K562 (cell line): ENCODE measurements around the gene CLDN24. TPM values are rescaled to one million over a fixed set of nuclear protein-coding genes. Genes with fewer than 3 reads are reported as not detected.

Experiments used
- BACH1 ChIP-seq: fragments of 200-800 bp; sonication (Bioruptor generic); IDR thresholded peaks from 2 replicates; pipeline ENCODE4 v1.6.1; 2016; ENCODE audit warnings: missing genetic modification characterization, missing compliant biosample characterization
- BRD4 ChIP-seq: fragments of 200-600 bp; sonication (generic); IDR thresholded peaks from 2 replicates; pipeline ENCODE4 v1.6.1; 2017; ENCODE audit warnings: inconsistent platforms
- CTCF ChIP-seq, 3 experiments: IDR thresholded peaks in 2 of 3; conservative IDR thresholded peaks in 1 of 3; 2 replicates each; pipeline ENCODE4 v1.5.1; 2011 to 2012; ENCODE audit warnings: low read length in 3 of 3, mild to moderate bottlenecking in 3 of 3, control low read depth in 2 of 3, improper control_type of control experiment in 1 of 3, inconsistent platforms in 1 of 3, low read depth in 1 of 3, mixed read lengths in 1 of 3, moderate library complexity in 1 of 3; ENCODE audit not compliant: insufficient read depth in 2 of 3
- DDX20 ChIP-seq: fragments of 450-650 bp; IDR thresholded peaks from 2 replicates; pipeline ENCODE4 v1.6.1; 2016; ENCODE audit warnings: missing genetic modification characterization, low read depth, mild to moderate bottlenecking, missing compliant biosample characterization, moderate library complexity
- ELF1 ChIP-seq: fragments of 200-800 bp; sonication (Bioruptor generic); IDR thresholded peaks from 2 replicates; pipeline ENCODE4 v1.6.1; 2016; ENCODE audit warnings: missing genetic modification characterization, missing compliant biosample characterization
- FIP1L1 ChIP-seq: fragments of 200-400 bp; formaldehyde crosslinking; IDR thresholded peaks from 2 replicates; pipeline ENCODE4 v1.6.1; 2018; ENCODE audit warnings: mild to moderate bottlenecking, low read depth, low read length; ENCODE audit not compliant: poor library complexity, severe bottlenecking
- FOXK1 ChIP-seq: sonication (generic); formaldehyde crosslinking; IDR thresholded peaks from 2 replicates; pipeline ENCODE4 v1.8.0; 2022; ENCODE audit warnings: missing genetic modification reagents, mild to moderate bottlenecking, borderline replicate concordance
- GTF2E2 ChIP-seq: fragments of 200-800 bp; sonication (Bioruptor generic); IDR thresholded peaks from 2 replicates; pipeline ENCODE4 v1.6.1; 2016; ENCODE audit warnings: missing genetic modification characterization, missing compliant biosample characterization
- KAT8 ChIP-seq: fragments of 450-650 bp; IDR thresholded peaks from 2 replicates; pipeline ENCODE4 v1.6.1; 2016; ENCODE audit warnings: low read depth, mild to moderate bottlenecking
- MTF1 ChIP-seq: fragments of 250-450 bp; sonication (Bioruptor Pico); IDR thresholded peaks from 2 replicates; pipeline ENCODE4 v1.9.0; 2021; ENCODE audit warnings: moderate library complexity, mild to moderate bottlenecking, inconsistent platforms, borderline replicate concordance
- NBN ChIP-seq: fragments of 450-650 bp; IDR thresholded peaks from 2 replicates; pipeline ENCODE4 v1.6.1; 2016; ENCODE audit warnings: low read depth, mild to moderate bottlenecking
- NFIX ChIP-seq: fragments of 250-450 bp; sonication (Bioruptor Pico); IDR thresholded peaks from 2 replicates; pipeline ENCODE4 v1.4.0; 2020; ENCODE audit warnings: low read depth, mild to moderate bottlenecking, moderate library complexity
- NR2C2 ChIP-seq, 2 experiments: fragments of 200-800 bp in 1 of 2; sonication (Bioruptor generic) in 1 of 2; sonication (generic) in 1 of 2; formaldehyde crosslinking in 1 of 2; IDR thresholded peaks; 2 replicates each; pipeline versions ENCODE4 v1.6.1 to v1.8.0; 2016 to 2022; ENCODE audit warnings: mild to moderate bottlenecking in 1 of 2, missing compliant biosample characterization in 1 of 2, missing genetic modification characterization in 1 of 2, missing genetic modification reagents in 1 of 2
- PTRF ChIP-seq: fragments of 450-650 bp; IDR thresholded peaks from 2 replicates; pipeline ENCODE4 v1.6.1; 2016; ENCODE audit warnings: mild to moderate bottlenecking, missing genetic modification characterization, missing compliant biosample characterization
- RBM15 ChIP-seq: fragments of 200-400 bp; formaldehyde crosslinking; IDR thresholded peaks from 2 replicates; pipeline ENCODE4 v1.6.1; 2018; ENCODE audit warnings: mild to moderate bottlenecking, low read length, moderate library complexity; ENCODE audit not compliant: insufficient read depth
- SIX5 ChIP-seq, 2 experiments: IDR thresholded peaks; 2 replicates each; pipeline ENCODE4 v1.6.1; 2011; ENCODE audit warnings: low read length in 2 of 2, borderline replicate concordance in 1 of 2, low read depth in 1 of 2, mild to moderate bottlenecking in 1 of 2, moderate library complexity in 1 of 2; ENCODE audit not compliant: insufficient read depth in 1 of 2
- SP1 ChIP-seq: sonication (generic); formaldehyde crosslinking; IDR thresholded peaks from 2 replicates; pipeline ENCODE4 v1.8.1; 2022; ENCODE audit warnings: mild to moderate bottlenecking, missing genetic modification reagents
- STAG1 ChIP-seq: sonication (generic); formaldehyde crosslinking; IDR thresholded peaks from 2 replicates; pipeline ENCODE4 v1.5.0; 2020; ENCODE audit warnings: missing genetic modification reagents, borderline replicate concordance
- TCF7 ChIP-seq: sonication (generic); IDR thresholded peaks from 2 replicates; pipeline ENCODE4 v1.6.1; 2016; ENCODE audit warnings: antibody characterized with exemption, borderline replicate concordance
- ZBED1 ChIP-seq: IDR thresholded peaks from 2 replicates; pipeline ENCODE4 v1.6.1; 2014
- ZBTB49 ChIP-seq: sonication (generic); formaldehyde crosslinking; IDR thresholded peaks from 2 replicates; pipeline ENCODE4 v1.8.0; 2022; ENCODE audit warnings: missing genetic modification reagents, mild to moderate bottlenecking, borderline replicate concordance
- ZFPM2 ChIP-seq: fragments of 250-450 bp; sonication (Bioruptor Pico); IDR thresholded peaks from 2 replicates; pipeline ENCODE4 v1.5.1; 2022; ENCODE audit warnings: mild to moderate bottlenecking
- ZNF408 ChIP-seq: fragments of 250-450 bp; sonication (Bioruptor Pico); IDR thresholded peaks from 2 replicates; pipeline ENCODE4 v1.4.0; 2020; ENCODE audit warnings: low read depth, mild to moderate bottlenecking, moderate library complexity
- polyA plus RNA-seq, 8 experiments: library from polyadenylated mRNA; depleted of rRNA in 4 of 8; stranded (reverse) in 5 of 8; unstranded in 3 of 8; fragments of >200 nt; fragmentation: Nextera tagmentation in 2 of 8; fragmentation: Illumina TruSeq in 1 of 8; extraction: Ambion mirVana in 2 of 8; extraction: Trizol in 1 of 8; gene quantifications; 2 replicates each; pipeline versions ENCODE4 v1.2.1 to v1.2.3, GENCODE V29; 2011 to 2014; ENCODE audit warnings: inconsistent platforms in 1 of 8, missing spikeins in 1 of 8
- total RNA-seq, 7 experiments: library from RNA; depleted of rRNA in 6 of 7; stranded (reverse); fragments of >200 nt in 6 of 7; fragmentation: Illumina TruSeq in 2 of 7; extraction: Trizol in 2 of 7; gene quantifications; 2 replicates each; pipeline versions ENCODE4 v1.2.1 to v1.2.3, GENCODE V29; 2011 to 2021; ENCODE audit warnings: low replicate concordance in 1 of 7

CLDN24 gene
- total and polyA plus RNA-seq, 9 of the 15 experiments (the other 6 are each of a cell fraction or from before 2014, with no cell fraction given): not detected

- TF ChIP-seq ELF1 (tag): no peak
- no peak for TF ChIP-seq ZBED1
- TF ChIP-seq KAT8: no peak
- TF ChIP-seq CTCF (IDR thresholded peaks at IDR 0.05 in 2 of 3, conservative IDR thresholded peaks at IDR 0.05 in 1 of 3; ENCODE audit: insufficient read depth in 2 of 3, low read depth in 1 of 3, low read length in 3 of 3): no peak
- TF ChIP-seq BRD4: no peak
- TF ChIP-seq MTF1 (CRISPR knock-in tag): no peak
- no peak for TF ChIP-seq NR2C2 (CRISPR knock-in tag; IDR thresholded peaks at IDR 0.05)
- no peak for TF ChIP-seq NR2C2 (tag; IDR thresholded peaks at IDR 0.05)
- no peak for TF ChIP-seq SP1 (CRISPR knock-in tag)
- TF ChIP-seq RBM15: no peak
- no peak for TF ChIP-seq PTRF (tag)
- no peak for TF ChIP-seq FOXK1 (CRISPR knock-in tag)
- no peak for TF ChIP-seq STAG1 (CRISPR knock-in tag)
- TF ChIP-seq ZBTB49: no peak
- no peak for TF ChIP-seq ZFPM2
- TF ChIP-seq GTF2E2 (tag): no peak
- TF ChIP-seq SIX5 (IDR thresholded peaks at IDR 0.05; ENCODE audit: borderline replicate concordance in 1 of 2, insufficient read depth in 1 of 2, low read depth in 1 of 2, low read length in 2 of 2): no peak
- no peak for TF ChIP-seq ZNF408
- TF ChIP-seq TCF7: no peak
- TF ChIP-seq FIP1L1: no peak
- peak; percentile 41; the same call in 1 of the 2 replicates for TF ChIP-seq BACH1 (tag)
- TF ChIP-seq NFIX (CRISPR knock-in tag): no peak
- no peak for TF ChIP-seq NBN
- 0 out of 2 replicates have a peak, but pooled peaks have one; percentile 27 for TF ChIP-seq DDX20 (tag)
Measured at GRCh38 chr4:183335369-183335940, 13.2 kb upstream of the CLDN24 start (continued).
